ENCODE results near the gene E2F3.

Gene E2F3

DNA sequence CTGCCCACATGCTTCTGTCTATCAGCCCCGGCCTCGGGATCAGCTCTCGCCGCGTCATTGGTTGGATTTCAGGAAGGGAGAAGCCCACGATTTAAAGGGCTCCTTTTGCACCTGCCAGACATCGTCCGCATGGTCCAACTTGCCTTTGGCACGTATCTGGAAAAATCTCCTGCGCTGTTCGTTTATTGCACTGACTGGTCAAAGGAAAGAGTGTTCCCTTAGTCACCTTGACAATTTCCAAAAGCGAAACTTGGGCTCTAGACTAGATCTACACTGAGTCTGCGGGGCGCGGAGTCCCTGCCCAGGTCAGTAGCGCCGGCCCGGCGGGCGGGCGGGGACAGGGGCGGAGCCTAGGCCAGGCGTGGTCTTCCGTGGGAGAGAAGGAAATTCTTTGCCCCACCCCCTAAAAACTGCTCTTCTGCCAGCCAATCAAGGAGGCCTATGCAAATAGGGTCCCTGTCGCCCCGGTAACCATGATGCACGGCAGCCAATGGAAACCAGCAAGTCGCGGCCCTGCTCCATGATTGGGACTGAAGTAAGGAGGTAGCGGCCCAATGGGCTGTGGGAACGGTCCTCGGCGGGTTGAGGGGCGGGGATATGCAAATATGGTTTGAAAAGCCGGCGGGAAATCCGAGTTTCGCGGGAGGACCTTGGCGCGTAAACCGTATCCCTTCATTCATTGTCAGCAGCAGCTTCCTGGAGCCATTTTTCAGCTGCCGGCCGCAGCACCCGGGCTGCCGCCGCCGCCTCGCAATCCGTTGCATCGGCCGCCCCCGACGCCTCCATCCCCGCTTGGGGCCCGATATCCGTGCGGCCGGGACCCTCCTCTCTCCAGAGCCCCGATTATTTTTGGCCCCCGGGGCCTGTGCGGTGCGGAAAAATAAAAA lies at the start of gene E2F3:
Gene E2F3 (plus strand): TSS at position 675 of the 887 bp plus-strand sequence. CDS start 354 bp downstream, outside the sequence.
- peak; percentile 100 for DNase-seq (ENCODE audit: low read depth)
- peak within 1 kb of the TSS; percentile 71 for H3K4me3 ChIP-seq (ENCODE audit: low read depth, low read length)

DNA sequence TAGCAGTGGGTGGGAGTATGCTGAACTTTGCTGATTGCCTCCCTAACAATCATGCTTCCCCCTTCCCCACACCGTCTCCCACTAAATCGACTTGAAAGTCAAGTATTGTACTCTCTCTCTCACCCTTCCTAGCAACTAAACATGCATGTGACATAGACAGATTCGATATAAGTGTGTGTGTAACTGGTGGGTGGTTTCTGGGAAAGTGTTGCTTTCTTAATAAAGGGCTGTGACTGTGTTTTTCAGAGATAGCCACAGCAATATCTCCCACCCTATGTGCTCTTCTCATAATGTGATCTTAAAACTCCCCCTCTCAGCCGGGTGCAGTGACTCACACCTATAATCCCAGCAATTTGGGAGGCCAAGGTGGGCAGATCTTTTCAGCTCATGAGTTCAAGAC lies 49.3 kb upstream of the E2F3 start:
- DNase-seq (ENCODE audit: low read depth): no peak
- no peak overlapping the region for H3K4me3 ChIP-seq (ENCODE audit: low read depth, low read length)

DNA sequence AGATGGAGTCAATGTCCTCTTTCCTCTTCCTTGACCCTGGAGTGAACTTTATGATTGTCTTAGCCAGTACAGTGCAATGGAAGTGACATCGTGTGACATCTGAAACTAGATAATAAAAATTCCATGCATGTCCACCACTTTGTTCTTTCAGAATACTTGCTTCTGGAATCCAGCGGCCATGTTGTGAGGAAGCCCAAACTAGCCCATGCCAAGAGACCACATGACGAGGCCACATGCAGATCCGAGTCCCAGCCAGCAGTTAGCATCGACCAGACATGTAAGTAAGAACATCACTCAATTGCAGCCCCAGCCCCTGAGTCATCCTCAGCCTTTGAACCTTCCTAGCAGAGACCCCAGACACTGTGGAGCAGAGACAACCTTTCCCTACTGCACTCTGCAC lies 48.5 kb upstream of the E2F3 start:
- DNase-seq (ENCODE audit: low read depth): no peak
- H3K4me3 ChIP-seq (ENCODE audit: low read depth, low read length): no peak overlapping the region

DNA sequence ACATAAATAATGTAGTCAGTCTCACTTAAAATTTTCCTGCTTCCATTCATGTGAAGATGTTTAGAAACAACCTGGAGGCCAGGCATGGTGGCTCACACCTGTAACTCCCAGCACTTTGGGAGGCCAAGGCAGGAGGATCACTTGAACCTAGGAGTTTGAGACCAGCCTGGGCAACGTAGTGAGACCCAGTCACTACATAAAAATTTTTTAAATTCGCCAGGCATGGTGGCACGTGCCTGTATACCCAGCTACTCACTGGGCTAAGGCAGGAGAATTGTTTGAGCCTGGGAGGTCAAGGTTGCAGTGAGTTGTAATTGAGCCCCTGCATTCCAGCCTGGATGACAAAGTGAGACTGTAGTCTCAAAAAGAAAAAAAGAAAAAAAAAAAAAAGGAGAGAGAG lies 47.3 kb upstream of the E2F3 start:
- no peak overlapping the region for H3K4me3 ChIP-seq (ENCODE audit: low read depth, low read length)
- DNase-seq (ENCODE audit: low read depth): no peak

DNA sequence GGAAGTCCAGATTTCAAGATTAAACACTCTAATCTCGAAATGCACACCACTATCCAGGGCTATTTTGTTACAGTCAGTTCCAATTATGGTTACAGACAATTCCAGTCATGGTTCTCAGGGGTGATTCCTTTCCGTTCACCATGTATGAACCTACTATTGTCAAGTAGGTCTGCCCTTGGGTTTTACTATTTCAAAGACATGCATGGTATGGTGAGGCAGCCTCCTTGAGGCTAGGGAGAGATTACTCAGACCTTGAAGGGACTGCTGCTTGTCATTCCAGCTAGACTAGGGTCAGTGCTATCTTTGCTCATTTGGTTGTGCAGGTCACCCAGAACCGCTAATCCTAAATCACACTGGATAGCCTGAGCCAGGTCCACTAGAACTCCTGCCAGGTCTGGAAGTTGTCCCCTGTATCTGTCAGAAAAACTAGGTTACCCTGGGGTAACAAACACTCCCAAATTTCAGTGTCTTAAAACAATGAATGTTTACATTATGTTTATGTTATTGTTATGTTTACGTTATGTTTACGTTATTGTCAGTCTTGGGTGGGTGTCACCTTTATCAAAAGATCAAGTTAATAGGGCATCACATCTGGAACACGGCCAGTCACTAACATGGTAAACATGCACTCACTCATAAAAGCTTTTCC lies 41.1 kb upstream of the E2F3 start:
- DNase-seq (ENCODE audit: low read depth): no peak
- no peak overlapping the region for H3K4me3 ChIP-seq (ENCODE audit: low read depth, low read length)

DNA sequence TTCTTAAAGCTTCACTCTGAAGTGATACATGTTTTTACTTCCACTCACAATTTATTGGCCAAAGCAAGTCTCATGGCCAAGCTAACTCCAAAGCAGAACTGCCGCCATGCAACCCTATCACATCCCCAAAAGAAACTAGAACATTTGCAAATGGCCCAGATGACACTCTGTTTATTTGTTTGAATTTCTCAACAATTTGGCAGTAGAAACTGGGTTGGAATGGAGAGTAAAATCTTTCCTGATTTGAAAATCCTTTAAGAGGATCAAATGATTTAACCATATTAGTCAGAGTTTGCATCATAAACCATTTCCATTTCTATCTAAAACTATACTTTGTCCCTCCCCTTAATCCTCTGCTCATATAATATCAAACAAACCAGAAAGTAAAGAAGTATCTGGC lies 39.1 kb upstream of the E2F3 start:
- no peak overlapping the region for H3K4me3 ChIP-seq (ENCODE audit: low read depth, low read length)
- DNase-seq (ENCODE audit: low read depth): no peak

DNA sequence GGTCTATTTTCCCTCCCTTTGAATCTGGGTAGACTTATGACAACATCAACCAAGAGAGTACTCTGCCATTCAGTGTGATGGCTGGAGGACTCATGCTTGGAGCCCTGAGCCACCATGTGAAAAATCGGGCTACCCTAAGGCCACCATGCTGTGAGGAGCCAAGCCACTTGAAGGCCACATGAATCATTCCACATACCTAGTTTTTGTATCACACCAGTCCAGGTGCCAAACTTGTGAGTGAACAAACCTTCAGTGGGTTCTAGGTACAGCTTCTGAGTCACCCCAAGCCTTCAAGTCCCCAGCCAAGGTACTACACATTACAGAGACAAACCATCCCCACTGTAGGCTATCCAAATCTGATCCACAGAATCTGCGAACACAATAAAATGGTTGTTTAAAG lies 37.4 kb upstream of the E2F3 start:
- DNase-seq (ENCODE audit: low read depth): no peak
- no peak overlapping the region for H3K4me3 ChIP-seq (ENCODE audit: low read depth, low read length)

DNA sequence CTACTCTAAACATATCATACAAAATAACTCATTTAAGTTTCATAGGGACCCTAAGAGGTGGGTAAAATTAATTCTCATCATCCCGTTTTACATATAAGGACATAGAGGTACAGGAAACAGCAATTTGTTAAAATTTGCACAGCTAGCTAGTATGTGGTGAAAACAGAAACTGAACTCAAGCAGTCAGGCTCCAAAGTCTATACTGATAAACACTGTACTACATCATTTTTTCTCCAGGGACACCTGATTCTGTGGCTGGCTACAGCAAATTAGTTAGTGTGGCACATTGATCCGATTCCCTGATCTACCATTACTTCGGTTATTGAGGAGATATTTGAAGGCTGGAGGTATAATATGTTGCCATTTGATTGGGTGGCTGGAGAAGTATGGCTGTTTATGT lies 36.2 kb upstream of the E2F3 start:
- no peak for DNase-seq (ENCODE audit: low read depth)
- no peak overlapping the region for H3K4me3 ChIP-seq (ENCODE audit: low read depth, low read length)

DNA sequence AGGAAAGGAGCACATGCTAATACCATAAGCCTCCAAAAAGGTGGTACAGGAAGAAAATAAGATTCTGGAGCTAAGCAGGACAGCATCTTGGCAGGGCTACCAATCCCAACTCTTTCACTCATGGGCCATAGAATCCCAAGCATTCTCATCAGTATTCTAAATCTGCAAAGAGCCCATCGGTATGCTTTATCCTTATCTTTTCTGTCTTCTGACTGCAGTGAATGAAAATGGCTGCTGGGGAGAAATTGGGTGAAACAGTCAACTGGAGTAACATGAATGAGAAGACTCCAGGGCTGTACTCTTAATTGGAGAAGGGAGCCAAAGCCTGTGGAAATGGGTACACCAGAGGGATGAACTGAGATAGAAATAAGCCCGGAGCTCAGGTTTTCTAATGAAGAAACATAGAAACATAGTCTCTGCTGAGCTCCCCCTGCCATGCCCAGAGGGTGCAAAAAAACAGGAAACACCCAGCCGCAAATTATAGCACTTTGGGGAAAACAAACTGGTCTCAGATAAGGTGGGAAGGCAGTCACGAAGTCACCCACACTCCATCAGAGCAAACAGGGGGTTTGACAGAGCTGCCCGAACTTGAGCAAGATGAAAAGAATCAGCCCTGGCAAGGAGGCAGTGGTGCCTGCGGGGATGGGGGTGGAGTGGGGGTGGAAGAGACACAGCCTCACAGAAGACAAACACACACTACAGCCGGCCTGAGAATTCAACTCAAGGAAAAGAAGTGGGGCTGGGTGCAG lies 35.4 kb upstream of the E2F3 start:
- no peak for DNase-seq (ENCODE audit: low read depth)
- H3K4me3 ChIP-seq (ENCODE audit: low read depth, low read length): no peak overlapping the region

DNA sequence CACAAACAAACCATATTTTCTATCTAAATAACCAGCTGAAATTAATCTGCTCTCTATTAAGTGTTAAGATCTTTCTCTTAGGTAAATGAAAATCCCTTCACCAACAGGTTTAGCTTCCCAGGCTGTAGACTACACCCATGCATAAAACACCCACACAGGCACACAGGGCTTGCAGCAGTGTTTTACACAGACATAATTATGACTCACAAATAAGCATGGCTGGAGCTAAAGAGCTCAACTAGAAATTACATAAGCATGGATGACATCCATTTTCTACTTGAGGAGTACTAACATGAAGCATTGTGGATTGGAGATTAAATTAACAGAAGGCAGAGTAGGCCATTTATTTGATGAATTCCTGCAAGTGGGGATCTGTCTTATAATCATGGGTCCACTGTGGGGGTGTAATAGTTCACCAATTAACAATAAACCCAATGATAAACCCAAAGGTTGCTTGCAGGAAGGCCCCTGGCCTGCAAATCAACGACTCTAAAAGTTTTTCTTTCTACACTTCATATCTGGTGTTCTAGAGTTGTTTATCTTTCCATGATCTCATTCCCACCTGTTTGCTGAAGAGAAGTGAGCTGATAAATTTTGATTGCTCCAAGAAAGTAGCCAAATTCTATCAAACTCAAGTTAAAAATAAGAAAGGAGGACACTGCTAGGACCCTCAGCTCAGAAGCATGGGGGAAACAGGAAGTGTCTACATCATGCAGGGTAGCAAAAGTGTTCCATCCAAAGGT lies 33.8 kb upstream of the E2F3 start:
- no peak overlapping the region for H3K4me3 ChIP-seq (ENCODE audit: low read depth, low read length)
- DNase-seq (ENCODE audit: low read depth): no peak

DNA sequence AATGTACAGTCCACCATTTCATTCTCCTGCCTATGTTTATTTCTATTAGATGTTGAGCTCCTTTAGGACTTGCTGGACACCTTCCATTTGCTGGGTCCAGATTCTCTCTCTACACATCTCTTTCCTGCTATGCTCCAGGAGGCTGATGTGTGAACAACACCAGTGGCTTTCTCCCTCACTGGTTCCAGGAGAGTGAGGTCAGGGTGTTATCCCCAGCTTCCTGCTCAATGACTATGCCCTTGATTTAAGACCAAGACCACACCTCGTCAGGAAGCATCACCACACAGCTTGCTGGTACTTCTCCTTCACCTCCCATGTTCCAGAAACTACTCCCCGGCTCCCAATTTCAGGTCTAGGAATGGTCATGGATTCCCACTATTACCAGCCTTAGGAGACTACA lies 31.3 kb upstream of the E2F3 start:
- no peak overlapping the region for H3K4me3 ChIP-seq (ENCODE audit: low read depth, low read length)

DNA sequence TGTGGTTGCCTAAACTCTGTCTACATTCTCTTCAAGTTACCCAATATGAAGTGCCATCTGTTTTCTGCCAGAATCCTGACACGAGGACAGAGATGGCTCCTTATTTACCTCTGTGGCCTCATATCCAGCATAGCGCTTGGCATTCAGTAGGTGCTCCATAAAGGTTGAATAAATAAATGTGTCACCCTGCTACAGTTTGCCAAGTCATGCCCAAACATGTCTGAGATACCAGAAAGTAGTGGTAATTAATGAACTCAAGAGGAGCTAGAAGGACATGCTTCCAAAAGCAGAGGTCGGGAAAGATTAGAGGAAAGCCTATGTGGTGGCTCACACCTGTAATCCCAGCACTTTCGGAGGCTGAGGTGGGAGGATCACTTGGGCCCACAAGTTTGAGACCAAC lies 30.9 kb upstream of the E2F3 start:
- no peak overlapping the region for H3K4me3 ChIP-seq (ENCODE audit: low read depth, low read length)
- DNase-seq (ENCODE audit: low read depth): no peak

More for the DNA sequence above, 31.3 kb upstream of the E2F3 start:
- no peak for DNase-seq (ENCODE audit: low read depth)

DNA sequence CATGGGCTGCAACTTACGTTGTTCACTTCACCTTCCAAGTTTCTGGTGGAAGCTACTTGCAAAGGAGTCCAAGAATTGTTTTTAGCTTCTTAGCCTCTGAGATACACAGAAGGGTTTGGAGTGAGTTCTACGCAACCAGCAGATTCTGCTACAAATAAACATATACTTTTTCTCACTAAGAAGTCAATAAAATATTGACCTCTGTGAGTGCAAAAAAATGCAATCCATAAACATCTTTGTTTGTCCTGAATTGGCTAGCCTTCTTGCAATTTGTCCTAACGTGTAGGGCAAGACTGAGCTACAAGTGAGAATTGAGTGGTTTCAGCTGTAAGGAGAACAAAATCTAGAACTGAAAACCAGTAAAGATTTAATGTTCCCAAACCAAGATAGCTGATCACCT lies 26.2 kb upstream of the E2F3 start:
- DNase-seq (ENCODE audit: low read depth): no peak
- H3K4me3 ChIP-seq (ENCODE audit: low read depth, low read length): no peak overlapping the region

DNA sequence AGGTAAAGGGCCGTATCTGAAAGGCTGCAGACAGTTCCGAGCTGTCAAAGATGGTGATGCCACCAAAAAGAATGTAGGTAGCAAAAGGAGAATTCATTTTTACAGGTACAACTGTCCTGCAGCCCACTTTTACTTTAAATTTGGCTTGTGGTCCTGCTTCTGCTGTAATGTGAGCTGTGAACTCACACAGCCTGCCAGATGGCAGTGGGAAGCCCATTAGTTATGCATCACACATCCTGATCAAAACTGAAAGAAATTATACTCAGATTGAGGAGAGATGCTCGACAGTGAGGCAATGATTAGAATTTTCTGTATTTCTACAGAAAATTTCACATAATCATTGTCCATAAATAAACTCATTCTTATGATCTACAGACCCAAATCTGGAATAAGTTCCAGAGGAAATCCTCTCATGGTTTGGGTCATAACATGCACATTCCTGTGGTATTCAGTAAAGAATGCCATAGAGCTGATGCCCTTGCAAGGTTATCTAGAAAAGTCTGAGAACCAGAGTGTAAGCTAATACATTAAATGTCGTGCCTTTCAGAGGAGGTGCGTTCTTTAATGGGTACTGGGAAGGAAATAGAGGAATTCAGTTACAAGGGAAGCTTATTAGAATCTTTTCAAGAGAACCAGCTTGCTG lies 23.9 kb upstream of the E2F3 start:
- no peak for DNase-seq (ENCODE audit: low read depth)
- H3K4me3 ChIP-seq (ENCODE audit: low read depth, low read length): no peak overlapping the region

DNA sequence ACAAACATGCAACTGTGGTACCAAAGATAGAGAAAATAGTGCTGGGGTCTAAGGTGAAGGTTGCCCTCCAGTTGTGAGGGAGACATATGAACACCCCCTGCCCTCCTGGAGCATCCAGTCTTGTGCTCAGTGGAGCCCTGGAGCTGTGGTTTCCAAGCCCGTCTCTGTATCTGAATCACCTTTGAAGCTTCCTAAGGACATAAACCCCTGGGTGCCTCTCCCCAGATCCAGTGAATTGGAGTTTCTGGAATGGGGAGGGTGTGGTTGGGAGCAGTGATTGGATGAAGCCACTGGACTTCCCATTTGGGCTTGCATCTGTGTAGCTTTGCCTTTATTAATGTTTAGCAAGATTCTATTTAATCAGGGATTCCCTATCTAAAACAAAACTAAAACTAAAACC lies 22.4 kb upstream of the E2F3 start:
- DNase-seq (ENCODE audit: low read depth): no peak
- no peak overlapping the region for H3K4me3 ChIP-seq (ENCODE audit: low read depth, low read length)

DNA sequence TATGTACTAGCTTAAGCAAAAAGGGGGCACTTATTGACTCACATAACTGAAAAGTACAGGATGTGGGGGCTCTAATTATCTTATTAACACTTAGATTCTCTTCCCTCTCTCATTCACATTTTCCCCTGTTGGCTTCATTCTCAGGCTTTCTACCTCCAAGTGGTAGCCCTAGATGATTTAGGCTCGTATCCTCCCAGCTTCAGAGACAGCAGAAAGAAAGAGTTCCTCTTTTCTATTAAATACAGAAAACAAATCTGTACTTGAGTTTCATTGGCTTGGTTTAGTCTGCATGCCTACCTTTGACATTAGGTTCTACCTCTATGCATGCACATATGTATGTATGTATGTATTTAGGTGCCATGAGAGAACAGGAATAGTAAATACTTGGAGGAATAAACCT lies 15.5 kb upstream of the E2F3 start:
- no peak for DNase-seq (ENCODE audit: low read depth)

DNA sequence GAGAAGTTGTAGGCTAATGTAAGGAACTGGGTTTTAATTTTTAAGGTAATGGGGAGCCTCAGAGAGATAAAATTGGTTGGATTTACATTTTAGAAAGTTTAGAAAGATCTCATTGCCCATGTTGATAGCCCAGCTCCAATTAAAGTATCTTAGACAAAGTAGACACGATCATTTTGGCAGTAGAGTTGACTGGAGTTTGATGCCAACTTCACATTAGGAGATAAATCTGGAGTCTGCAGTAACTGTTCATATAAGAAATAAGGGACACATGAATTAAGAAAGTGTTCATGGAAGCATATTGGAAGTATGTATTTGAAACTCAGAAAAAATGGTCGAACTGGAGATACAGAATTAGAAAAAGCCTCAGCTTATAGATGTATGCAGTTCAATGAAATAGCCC lies 12.6 kb upstream of the E2F3 start:
- DNase-seq (ENCODE audit: low read depth): no peak
- H3K4me3 ChIP-seq (ENCODE audit: low read depth, low read length): no peak overlapping the region

More for the DNA sequence above, 15.5 kb upstream of the E2F3 start:
- H3K4me3 ChIP-seq (ENCODE audit: low read depth, low read length): no peak overlapping the region

DNA sequence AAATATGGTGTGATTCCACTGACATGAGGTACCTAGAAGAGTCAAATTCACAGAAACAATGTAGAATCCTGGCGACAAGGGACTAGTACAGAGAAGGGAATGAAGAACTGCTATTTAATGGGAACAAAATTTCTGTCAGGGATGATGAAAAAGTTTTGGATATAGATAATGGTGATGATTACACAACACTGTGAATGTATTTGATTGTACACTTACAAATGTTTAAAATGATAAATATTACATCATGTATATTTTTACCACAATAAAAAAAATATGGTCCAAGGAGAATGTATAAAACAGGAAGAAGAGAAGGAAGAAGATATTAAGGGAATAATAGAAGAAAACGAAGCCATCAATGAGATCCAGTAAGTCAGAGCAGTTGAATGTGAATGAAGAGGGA lies 8.4 kb upstream of the E2F3 start:
- DNase-seq (ENCODE audit: low read depth): no peak
- no peak overlapping the region for H3K4me3 ChIP-seq (ENCODE audit: low read depth, low read length)

DNA sequence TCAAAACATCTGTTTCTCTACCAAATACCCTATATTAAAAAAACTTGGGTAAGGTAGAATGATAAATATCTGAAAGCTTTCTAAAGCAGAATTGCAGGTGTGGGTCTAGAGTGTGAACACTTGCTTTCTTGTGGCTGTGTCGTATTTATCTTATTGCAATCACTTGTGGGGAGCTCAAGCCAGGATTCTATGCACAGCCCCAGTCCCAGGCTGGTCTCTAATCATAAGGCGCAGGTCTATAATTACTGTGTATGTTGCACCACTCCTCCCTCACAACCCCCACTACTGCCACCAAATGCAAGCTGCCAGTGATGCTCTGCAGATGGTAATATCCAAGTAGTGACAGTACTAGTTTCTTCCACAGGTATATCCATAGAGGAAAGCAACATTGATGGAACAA lies 2.2 kb upstream of the E2F3 start:
- no peak for DNase-seq (ENCODE audit: low read depth)
- H3K4me3 ChIP-seq (ENCODE audit: low read depth, low read length): no peak overlapping the region

All from skeletal muscle cell (primary cell).